Prostate gland (tissue), 2 donors: Measurements from ENCODE around the gene LYRM4. TPM values are rescaled to one million over a fixed set of nuclear protein-coding genes. Genes with fewer than 3 reads are reported as not detected.
"Not testable (repeated sequence)": the region's sequence is repeated elsewhere in the genome, so short reads cannot be mapped to it uniquely, and the experiment has no call there.

Experiments used
- DNase-seq: peaks from one replicate; pipeline ENCODE4 v3.0.0-alpha.2; 2019; ENCODE audit warnings: low spot score
- H3K27ac ChIP-seq, 2 donors: fragments of 200-600 bp; sonication (generic); 2 replicates each; pipeline ENCODE4 v1.5.1; 2017 to 2019
- H3K27me3 ChIP-seq: fragments of 200-600 bp; sonication (generic); replicated peaks from 2 replicates; pipeline ENCODE4 v1.5.1; 2019; ENCODE audit not compliant: insufficient read depth
- H3K36me3 ChIP-seq, 2 donors: fragments of 200-600 bp; sonication (generic); 1 replicate in 1 of 2; 2 replicates in 1 of 2; pipeline versions ENCODE4 v1.5.1 to v1.8.1; 2017 to 2019
- H3K4me1 ChIP-seq: fragments of 200-600 bp; sonication (generic); replicated peaks from 2 replicates; pipeline ENCODE4 v1.5.1; 2019
- H3K4me3 ChIP-seq, 2 donors: fragments of 200-600 bp; sonication (generic); 2 replicates each; pipeline ENCODE4 v1.5.1; 2017 to 2019
- H3K9me3 ChIP-seq: fragments of 200-600 bp; sonication (generic); 2 replicates; pipeline ENCODE4 v1.5.1; 2017
- POLR2A ChIP-seq: fragments of 450-650 bp; IDR thresholded peaks from one replicate; pipeline ENCODE4 v1.6.1; 2016; ENCODE audit warnings: antibody characterized with exemption, mild to moderate bottlenecking
- POLR2AphosphoS5 ChIP-seq: sonication (generic); formaldehyde crosslinking; IDR thresholded peaks from one replicate; pipeline ENCODE4 v1.6.1; 2017; ENCODE audit warnings: antibody characterized with exemption
- WGBS: methylation state at CpG from one replicate; pipeline ENCODE4 v1.1.5; 2018; 5-methylcytosine and 5-hydroxymethylcytosine counted together
- intact Hi-C: fragments of 100-400 bp; cut with DNase I; formaldehyde crosslinking; loops from one replicate; pipeline ENCODE4 v1.14.2; 2022
- microRNA-seq: library from miRNA; unstranded; fragments of <30 nt; microRNA quantifications from one replicate; pipeline ENCODE4, GENCODE V29; 2016
- small RNA-seq, 2 donors: library from RNA; depleted of rRNA; stranded (forward); fragments of <200 nt; gene quantifications; one replicate each; pipeline ENCODE3, GENCODE V24; 2016
- total RNA-seq, 2 donors: library from RNA; depleted of rRNA; stranded (reverse); fragments of >200 nt; gene quantifications; one replicate each; pipeline ENCODE4 v1.1.0, GENCODE V29; 2016
- TF ChIP-seq, protein P1 (sequence below), 4 experiments: fragments of 200-600 bp in 2 of 4; fragments of 450-650 bp in 2 of 4; sonication (generic) in 2 of 4; IDR thresholded peaks; 1 replicate in 3 of 4; 2 replicates in 1 of 4; pipeline ENCODE4 v1.5.1; 2016 to 2019; ENCODE audit warnings: antibody characterized with exemption in 4 of 4, mild to moderate bottlenecking in 2 of 4, moderate library complexity in 2 of 4

The LYRM4 gene
- total RNA-seq, 2 donors from 2014 or later = 21.4 to 23.7 TPM

DNA sequence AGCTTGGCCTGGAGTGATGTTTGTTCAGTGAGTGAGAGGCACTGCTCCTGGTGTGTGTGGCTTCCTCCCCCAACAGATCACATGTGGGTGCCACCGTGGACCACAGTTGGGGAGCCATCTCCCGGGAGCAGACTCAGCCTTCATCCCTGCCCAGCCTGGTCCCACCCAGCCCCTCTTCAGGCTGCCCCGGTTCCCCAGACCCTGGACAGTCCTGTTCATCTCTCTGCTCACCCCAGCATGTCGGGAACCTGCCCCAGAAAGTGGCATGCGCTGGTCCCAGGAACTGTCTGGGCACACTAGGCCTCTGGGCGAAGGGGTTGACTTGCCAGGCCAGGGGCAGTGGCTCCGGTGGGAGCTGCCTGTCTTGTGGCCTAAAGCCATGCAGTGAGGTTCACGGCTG is 197.1 kb downstream of the LYRM4 start:
- TF ChIP-seq, protein P1, sequence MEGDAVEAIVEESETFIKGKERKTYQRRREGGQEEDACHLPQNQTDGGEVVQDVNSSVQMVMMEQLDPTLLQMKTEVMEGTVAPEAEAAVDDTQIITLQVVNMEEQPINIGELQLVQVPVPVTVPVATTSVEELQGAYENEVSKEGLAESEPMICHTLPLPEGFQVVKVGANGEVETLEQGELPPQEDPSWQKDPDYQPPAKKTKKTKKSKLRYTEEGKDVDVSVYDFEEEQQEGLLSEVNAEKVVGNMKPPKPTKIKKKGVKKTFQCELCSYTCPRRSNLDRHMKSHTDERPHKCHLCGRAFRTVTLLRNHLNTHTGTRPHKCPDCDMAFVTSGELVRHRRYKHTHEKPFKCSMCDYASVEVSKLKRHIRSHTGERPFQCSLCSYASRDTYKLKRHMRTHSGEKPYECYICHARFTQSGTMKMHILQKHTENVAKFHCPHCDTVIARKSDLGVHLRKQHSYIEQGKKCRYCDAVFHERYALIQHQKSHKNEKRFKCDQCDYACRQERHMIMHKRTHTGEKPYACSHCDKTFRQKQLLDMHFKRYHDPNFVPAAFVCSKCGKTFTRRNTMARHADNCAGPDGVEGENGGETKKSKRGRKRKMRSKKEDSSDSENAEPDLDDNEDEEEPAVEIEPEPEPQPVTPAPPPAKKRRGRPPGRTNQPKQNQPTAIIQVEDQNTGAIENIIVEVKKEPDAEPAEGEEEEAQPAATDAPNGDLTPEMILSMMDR (IDR thresholded peaks at IDR 0.05) = no peak
- no peak for TF ChIP-seq POLR2A
- no peak for TF ChIP-seq POLR2AphosphoS5
- H3K27me3 ChIP-seq = no peaks in the 10 kb centered on the region
- no peak overlapping the region for H3K4me3 ChIP-seq
- DNase-seq = no peak
- H3K9me3 ChIP-seq = no peaks in the 10 kb centered on the region
- no peaks in the 10 kb centered on the region for H3K4me1 ChIP-seq
- H3K27ac ChIP-seq = no peak overlapping the region
- no peaks in the 10 kb centered on the region for H3K36me3 ChIP-seq
- intact Hi-C loops = no loop called here
- 90% methylated on average over 8 of the region's 8 CpGs for WGBS

DNA sequence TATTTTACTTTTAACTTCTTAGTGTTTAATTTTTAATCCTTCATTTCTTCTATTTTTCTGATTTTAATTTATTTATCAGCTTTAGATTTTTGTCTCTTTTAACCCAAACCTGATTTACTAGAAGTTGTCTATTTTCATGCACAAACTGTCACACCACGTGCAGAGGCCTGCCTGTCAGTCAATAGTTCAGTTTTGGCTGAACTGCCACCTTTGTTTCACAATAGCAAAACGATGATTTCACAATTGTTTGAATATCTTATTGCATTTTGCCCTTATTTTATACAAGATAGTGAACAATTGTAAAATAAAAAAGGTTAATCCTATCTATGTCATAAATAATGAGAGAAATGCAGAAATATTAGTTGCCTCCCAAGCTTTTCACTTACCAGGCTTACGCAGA is 199.6 kb downstream of the LYRM4 start:
- 51% methylated on average over 3 of the region's 3 CpGs for WGBS
- Histone ChIP-seq H3K27me3 (no peaks in the 10 kb centered on the region), H3K27ac (no peak overlapping the region), H3K4me1 (no peaks in the 10 kb centered on the region), H3K9me3 (no peaks in the 10 kb centered on the region), H3K36me3 (no peaks in the 10 kb centered on the region), H3K4me3 (no peak overlapping the region)
- no peak for DNase-seq
- intact Hi-C loops = no loop called here
- no peak for TF ChIP-seq POLR2A
- TF ChIP-seq, protein P1 (IDR thresholded peaks at IDR 0.05) = no peak
- no peak for TF ChIP-seq POLR2AphosphoS5

DNA sequence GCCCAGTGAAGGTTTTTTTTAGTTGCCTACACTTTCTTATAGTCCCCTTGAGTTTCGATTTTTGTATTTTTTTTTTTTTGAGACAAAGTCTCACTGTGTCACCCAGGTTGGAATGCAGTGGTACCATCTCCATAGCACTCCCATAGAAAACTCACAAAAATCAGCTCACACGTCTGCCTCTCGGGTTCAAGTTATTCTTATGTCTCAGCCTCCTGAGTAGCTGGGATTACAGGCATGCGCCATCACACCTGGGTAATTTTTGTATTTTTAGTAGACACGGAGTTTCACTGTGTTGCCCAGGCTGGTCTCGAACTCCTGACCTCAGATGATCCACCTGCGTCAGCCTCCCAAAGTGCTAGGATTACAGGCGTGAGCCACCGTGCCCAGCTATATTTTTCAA is 200.3 kb downstream of the LYRM4 start:
- H3K9me3 ChIP-seq, intact Hi-C loops, H3K27me3 ChIP-seq, H3K27ac ChIP-seq, DNase-seq, H3K36me3 ChIP-seq, H3K4me1 ChIP-seq, H3K4me3 ChIP-seq: not testable (repeated sequence)
- WGBS = 96% methylated on average over 9 of the region's 9 CpGs

DNA sequence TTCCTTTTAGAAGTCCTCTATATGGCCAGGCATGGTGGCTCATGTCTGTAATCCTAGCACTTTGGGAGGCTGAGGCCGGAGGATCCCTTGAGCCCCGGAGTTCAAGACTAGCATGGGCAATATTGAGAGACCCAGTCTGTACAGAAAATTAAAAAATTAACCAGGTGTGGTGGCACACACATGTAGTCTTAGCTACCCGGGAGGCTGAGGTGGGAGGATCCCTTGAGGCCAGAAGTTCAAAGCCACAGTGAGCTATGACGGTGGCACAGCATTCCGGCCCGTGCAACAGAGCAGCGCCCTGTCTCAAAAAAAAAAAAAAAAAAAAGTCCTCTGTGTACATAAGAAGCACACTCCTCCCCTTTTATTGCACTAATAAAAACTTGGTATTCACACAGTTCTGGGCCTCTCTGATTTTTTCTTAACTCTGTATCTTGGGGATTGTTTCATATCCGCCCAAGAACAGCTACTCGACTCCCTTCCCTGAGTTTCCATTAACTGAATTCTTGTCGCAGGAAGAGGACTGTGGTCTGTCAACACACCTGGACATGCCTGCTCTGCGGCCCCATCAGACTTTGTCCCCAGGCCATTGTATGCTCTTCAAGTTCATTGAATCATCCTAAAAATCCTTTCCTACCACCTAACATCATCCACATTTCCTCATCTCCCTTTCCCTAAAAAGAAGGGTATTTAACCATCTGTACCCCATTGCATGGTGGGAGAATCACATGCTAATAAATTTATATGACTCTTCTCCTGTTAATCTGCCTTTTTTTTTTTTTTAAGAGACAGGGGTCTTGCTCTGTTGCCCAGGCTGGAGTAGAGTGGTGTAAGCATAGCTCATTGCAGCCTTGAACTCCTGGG is 201.5 kb downstream of the LYRM4 start:
- WGBS = 59% methylated on average over 11 of the region's 11 CpGs
- Histone ChIP-seq H3K4me1 (no peaks in the 10 kb centered on the region), H3K27me3 (no peaks in the 10 kb centered on the region), H3K4me3 (no peak overlapping the region), H3K27ac (no peak overlapping the region), H3K36me3 (no peaks in the 10 kb centered on the region), H3K9me3 (no peaks in the 10 kb centered on the region)
- DNase-seq = no peak
- TF ChIP-seq, protein P1 (IDR thresholded peaks at IDR 0.05) = no peak
- intact Hi-C loops = no loop called here

Small RNA genes within 50 kb of the gene (microRNA-seq; reads per million reads assigned to microRNA genes)
- 1.3 reads per million, percentile 16 among the genes with 10 or more reads in this experiment for gene MIR3691

Small RNA genes within 50 kb of the gene (small RNA-seq; reads per million reads assigned to genes)
- gene MIR3691 = 0.37 to 1.9 reads per million in 2 donors

Other genes starting within 250 kb of the LYRM4 start
- 1 to 10 TPM; 1.5 to 1.7 TPM for gene PPP1R3G, start 175.6 kb downstream of the LYRM4 start, total RNA-seq
- gene FARS2, start 563 bp upstream of the LYRM4 start, total RNA-seq = 10 to 100 TPM; 11.6 to 19.5 TPM